SKM-1 (cell line): ENCODE results near the gene EEIG2.
"Not testable (repeated sequence)": the region's sequence is repeated elsewhere in the genome, so short reads cannot be mapped to it uniquely, and the experiment has no call there.

Experiments
- DNase-seq: peaks from one replicate; lab custom pipeline; 2025; ENCODE audit not compliant: unreplicated experiment; lab: John Stamatoyannopoulos, UW

EEIG2 gene

GRCh38 chr1:108559215-108560186 lies at the start of gene EEIG2:
EEIG2 (plus strand) TSS chr1:108560100; CDS start chr1:108560429, 329 bp downstream.
- DNase-seq, result peak; percentile 77

- no peak for DNase-seq
Measured at GRCh38 chr1:108511764-108512163, 48.1 kb upstream of the EEIG2 start.

GRCh38 chr1:108512239-108513043 lies 47.5 kb upstream of the EEIG2 start:
- no peak for DNase-seq

GRCh38 chr1:108513044-108513415 lies 46.9 kb upstream of the EEIG2 start:
- no peak for DNase-seq

- not testable (repeated sequence) for DNase-seq
Measured at GRCh38 chr1:108513914-108514313, 46.0 kb upstream of the EEIG2 start.

- not testable (repeated sequence) for DNase-seq
Measured at GRCh38 chr1:108517301-108517897, 42.5 kb upstream of the EEIG2 start.

GRCh38 chr1:108521990-108522393 lies 37.9 kb upstream of the EEIG2 start:
- no peak for DNase-seq

GRCh38 chr1:108523829-108524228 lies 36.1 kb upstream of the EEIG2 start:
- DNase-seq, result no peak

- no peak for DNase-seq
Measured at GRCh38 chr1:108524676-108525075, 35.2 kb upstream of the EEIG2 start.

- DNase-seq, result no peak
Measured at GRCh38 chr1:108527135-108527534, 32.8 kb upstream of the EEIG2 start.

- DNase-seq, result no peak
Measured at GRCh38 chr1:108527837-108528236, 32.1 kb upstream of the EEIG2 start.

- DNase-seq, result no peak
Measured at GRCh38 chr1:108531444-108531843, 28.5 kb upstream of the EEIG2 start.

GRCh38 chr1:108532730-108533129 lies 27.2 kb upstream of the EEIG2 start:
- no peak for DNase-seq

GRCh38 chr1:108533351-108534083 lies 26.4 kb upstream of the EEIG2 start:
- no peak for DNase-seq

GRCh38 chr1:108534759-108535158 lies 25.1 kb upstream of the EEIG2 start:
- DNase-seq, result no peak

- not testable (repeated sequence) for DNase-seq
Measured at GRCh38 chr1:108535315-108535897, 24.5 kb upstream of the EEIG2 start.

- not testable (repeated sequence) for DNase-seq
Measured at GRCh38 chr1:108536021-108536420, 23.9 kb upstream of the EEIG2 start.

- DNase-seq, result not testable (repeated sequence)
Measured at GRCh38 chr1:108536791-108537190, 23.1 kb upstream of the EEIG2 start.

- DNase-seq, result no peak
Measured at GRCh38 chr1:108537976-108538375, 21.9 kb upstream of the EEIG2 start.

- no peak for DNase-seq
Measured at GRCh38 chr1:108540977-108541376, 18.9 kb upstream of the EEIG2 start.
